Gastrocnemius medialis (tissue), 4 donors: ENCODE data around the gene FKBP5. TPM values are rescaled to one million over a fixed set of nuclear protein-coding genes. Genes with fewer than 3 reads are reported as not detected.
"Not testable (repeated sequence)": the region's sequence is repeated elsewhere in the genome, so short reads cannot be mapped to it uniquely, and the experiment has no call there.

Experiments
- ATAC-seq, 2 donors: fragments of 150-250 bp; one replicate each; pipeline ENCODE4 v1.9.1; 2016
- DNase-seq, 2 donors: peaks; one replicate each; pipeline ENCODE4 v3.0.0-alpha.2; 2019
- H3K27ac ChIP-seq, 4 donors: fragments of 200-600 bp; sonication (generic); 1 replicate in 1 of 4; 2 replicates in 3 of 4; pipeline ENCODE4 v1.5.1; 2016 to 2018; ENCODE audit warnings: mild to moderate bottlenecking in 2 of 4, moderate library complexity in 1 of 4
- H3K27me3 ChIP-seq, 3 donors: fragments of 200-600 bp; sonication (generic) in 2 of 3; 1 replicate in 1 of 3; 2 replicates in 2 of 3; pipeline versions ENCODE4 v1.5.1 to v1.6.0; 2016 to 2019; ENCODE audit warnings: mild to moderate bottlenecking in 1 of 3, moderate library complexity in 1 of 3
- H3K36me3 ChIP-seq, 2 donors: fragments of 200-600 bp; sonication (generic) in 1 of 2; one replicate each; pipeline ENCODE4 v1.5.1; 2017 to 2018
- H3K4me1 ChIP-seq, 2 donors: fragments of 200-600 bp; sonication (generic) in 1 of 2; one replicate each; pipeline ENCODE4 v1.5.1; 2016 to 2017; ENCODE audit warnings: mild to moderate bottlenecking in 2 of 2
- H3K4me3 ChIP-seq, 4 donors: fragments of 200-600 bp; sonication (generic) in 3 of 4; 1 replicate in 1 of 4; 2 replicates in 3 of 4; pipeline ENCODE4 v1.5.1; 2016 to 2019; ENCODE audit warnings: mild to moderate bottlenecking in 2 of 4
- H3K9me3 ChIP-seq, 3 donors: fragments of 200-600 bp; sonication (generic) in 2 of 3; 1 replicate in 1 of 3; 2 replicates in 2 of 3; pipeline ENCODE4 v1.5.1; 2016 to 2019
- POLR2A ChIP-seq, 2 donors: fragments of 450-650 bp; IDR thresholded peaks; one replicate each; pipeline ENCODE4 v1.6.1; 2017; ENCODE audit warnings: antibody characterized with exemption in 2 of 2, mild to moderate bottlenecking in 2 of 2, moderate library complexity in 2 of 2
- in situ Hi-C, 4 donors: fragments of 200-750 bp; cut with MboI; loops; one replicate each; pipeline versions ENCODE4 v1.15.0 to v1.8.0; 2017; ENCODE audit warnings: low sequenced_read_pairs in 4 of 4
- intact Hi-C: fragments of 100-400 bp; cut with DNase I; formaldehyde crosslinking; loops from one replicate; pipeline ENCODE4 v1.15.1; 2023; ENCODE audit warnings: low total_unique reads
- total RNA-seq, 4 donors: library from RNA; depleted of rRNA; stranded (reverse); fragments of >200 nt; gene quantifications; one replicate each; pipeline versions ENCODE4 v1.1.0 to v1.2.3, GENCODE V29; 2016
- TF ChIP-seq, protein P1 (sequence below), 5 experiments: fragments of 450-650 bp in 3 of 5; fragments of 200-600 bp in 2 of 5; sonication (generic) in 2 of 5; IDR thresholded peaks in 4 of 5; conservative IDR thresholded peaks in 1 of 5; 1 replicate in 4 of 5; 2 replicates in 1 of 5; pipeline ENCODE4 v1.5.1; 2016 to 2019; ENCODE audit warnings: antibody characterized with exemption in 5 of 5, mild to moderate bottlenecking in 3 of 5, moderate library complexity in 3 of 5

The FKBP5 gene
- total RNA-seq, 4 donors from 2014 or later = 665 to 1,753 (median 1,205) TPM

GRCh38 chr6:35544769-35545361 is 143.8 kb downstream of the FKBP5 start:
- ATAC-seq = peak in 1 of 2 donors; percentile 16
- no peak overlapping the region for H3K27ac ChIP-seq
- DNase-seq = no peak
- in situ Hi-C loops (no loop called here), intact Hi-C loops (no loop called here)
- H3K36me3 ChIP-seq = no peaks in the 10 kb centered on the region
- no peaks in the 10 kb centered on the region for H3K9me3 ChIP-seq
- TF ChIP-seq POLR2A (IDR thresholded peaks at IDR 0.05) = no peak
- TF ChIP-seq, protein P1, sequence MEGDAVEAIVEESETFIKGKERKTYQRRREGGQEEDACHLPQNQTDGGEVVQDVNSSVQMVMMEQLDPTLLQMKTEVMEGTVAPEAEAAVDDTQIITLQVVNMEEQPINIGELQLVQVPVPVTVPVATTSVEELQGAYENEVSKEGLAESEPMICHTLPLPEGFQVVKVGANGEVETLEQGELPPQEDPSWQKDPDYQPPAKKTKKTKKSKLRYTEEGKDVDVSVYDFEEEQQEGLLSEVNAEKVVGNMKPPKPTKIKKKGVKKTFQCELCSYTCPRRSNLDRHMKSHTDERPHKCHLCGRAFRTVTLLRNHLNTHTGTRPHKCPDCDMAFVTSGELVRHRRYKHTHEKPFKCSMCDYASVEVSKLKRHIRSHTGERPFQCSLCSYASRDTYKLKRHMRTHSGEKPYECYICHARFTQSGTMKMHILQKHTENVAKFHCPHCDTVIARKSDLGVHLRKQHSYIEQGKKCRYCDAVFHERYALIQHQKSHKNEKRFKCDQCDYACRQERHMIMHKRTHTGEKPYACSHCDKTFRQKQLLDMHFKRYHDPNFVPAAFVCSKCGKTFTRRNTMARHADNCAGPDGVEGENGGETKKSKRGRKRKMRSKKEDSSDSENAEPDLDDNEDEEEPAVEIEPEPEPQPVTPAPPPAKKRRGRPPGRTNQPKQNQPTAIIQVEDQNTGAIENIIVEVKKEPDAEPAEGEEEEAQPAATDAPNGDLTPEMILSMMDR (IDR thresholded peaks at IDR 0.05 in 4 of 5, conservative IDR thresholded peaks at IDR 0.05 in 1 of 5) = no peak
- H3K4me1 ChIP-seq = no peaks in the 10 kb centered on the region
- H3K27me3 ChIP-seq = no peaks in the 10 kb centered on the region
- H3K4me3 ChIP-seq = no peak overlapping the region

DNA sequence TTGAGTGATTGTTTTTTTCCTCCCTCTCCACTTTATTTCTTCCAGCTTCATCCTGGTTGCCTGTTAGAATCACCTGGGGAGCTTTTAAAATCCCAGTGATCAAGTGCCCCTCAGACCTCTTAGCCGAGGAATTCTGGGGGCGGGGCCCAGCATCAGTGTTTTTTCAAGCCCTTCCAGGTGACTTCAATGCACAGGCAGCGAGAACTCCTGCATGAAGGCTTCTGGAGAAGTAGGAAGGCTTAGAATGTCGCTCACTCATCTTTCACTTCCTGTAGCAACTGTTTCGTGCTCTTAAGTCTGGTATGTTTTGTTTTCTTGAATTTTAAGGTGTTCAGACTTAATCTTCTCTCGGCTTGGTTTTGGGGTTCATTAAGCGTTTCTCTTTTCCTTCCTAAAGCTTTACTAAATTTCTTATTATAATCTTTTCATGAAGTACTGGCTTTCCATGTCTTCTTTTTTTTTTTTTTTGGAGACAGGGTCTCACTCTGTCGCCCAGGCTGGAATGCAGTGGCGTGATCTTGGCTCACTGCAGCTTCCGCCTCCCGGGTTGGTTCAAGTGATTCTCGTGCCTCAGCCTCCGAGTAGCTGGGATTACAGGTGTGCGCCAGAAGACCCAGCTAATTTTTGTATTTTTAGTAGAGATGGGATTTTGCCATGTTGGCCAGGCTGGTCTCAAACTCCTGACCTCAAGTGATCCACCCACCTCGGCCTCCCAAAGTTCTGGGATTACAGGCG is 145.1 kb downstream of the FKBP5 start:
- no peaks in the 10 kb centered on the region for H3K4me1 ChIP-seq
- no peaks in the 10 kb centered on the region for H3K27me3 ChIP-seq
- intact Hi-C loops = no loop called here
- DNase-seq (no peak), ATAC-seq (no peak)
- no peak overlapping the region for H3K4me3 ChIP-seq
- in situ Hi-C loops = no loop called here
- H3K27ac ChIP-seq = no peak overlapping the region
- no peaks in the 10 kb centered on the region for H3K36me3 ChIP-seq
- no peaks in the 10 kb centered on the region for H3K9me3 ChIP-seq
- TF ChIP-seq, protein P1 (IDR thresholded peaks at IDR 0.05 in 4 of 5, conservative IDR thresholded peaks at IDR 0.05 in 1 of 5) = no peak
- TF ChIP-seq POLR2A (IDR thresholded peaks at IDR 0.05) = no peak

- intact Hi-C loops (no loop called here), in situ Hi-C loops (no loop called here)
- no peaks in the 10 kb centered on the region for H3K36me3 ChIP-seq
- no peaks in the 10 kb centered on the region for H3K4me1 ChIP-seq
- H3K9me3 ChIP-seq = no peaks in the 10 kb centered on the region
- TF ChIP-seq, protein P1 (IDR thresholded peaks at IDR 0.05 in 4 of 5, conservative IDR thresholded peaks at IDR 0.05 in 1 of 5) = no peak
- TF ChIP-seq POLR2A (IDR thresholded peaks at IDR 0.05) = no peak
- H3K4me3 ChIP-seq = no peak overlapping the region
- DNase-seq (no peak), ATAC-seq (no peak)
- H3K27me3 ChIP-seq = no peaks in the 10 kb centered on the region
- no peak overlapping the region for H3K27ac ChIP-seq
Measured at GRCh38 chr6:35541836-35542235, 146.9 kb downstream of the FKBP5 start.

DNA sequence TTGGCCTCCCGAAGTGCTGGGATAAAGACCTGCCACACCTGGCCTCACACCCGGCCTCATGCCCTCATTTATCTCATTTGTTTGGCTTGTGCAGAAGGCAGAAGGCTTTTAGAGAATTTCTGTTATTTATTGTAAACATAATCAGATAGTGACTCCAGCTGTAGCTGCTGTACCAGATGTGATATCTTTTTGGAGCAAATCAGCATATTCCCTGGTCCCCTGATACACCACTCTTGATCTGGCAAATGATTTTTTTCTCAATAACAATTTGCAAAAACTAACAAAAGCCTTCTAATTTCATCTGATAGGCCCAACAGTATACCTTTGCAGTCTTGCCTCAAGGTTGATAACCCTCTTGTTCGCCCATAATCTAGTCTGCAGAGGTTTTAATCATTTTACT is 149.5 kb downstream of the FKBP5 start:
- no peaks in the 10 kb centered on the region for H3K4me1 ChIP-seq
- H3K36me3 ChIP-seq = no peaks in the 10 kb centered on the region
- no peak overlapping the region for H3K4me3 ChIP-seq
- ATAC-seq (no peak), DNase-seq (no peak)
- in situ Hi-C loops = no loop called here
- no peak overlapping the region for H3K27ac ChIP-seq
- H3K27me3 ChIP-seq = no peaks in the 10 kb centered on the region
- TF ChIP-seq, protein P1 (IDR thresholded peaks at IDR 0.05 in 4 of 5, conservative IDR thresholded peaks at IDR 0.05 in 1 of 5) = no peak
- TF ChIP-seq POLR2A (IDR thresholded peaks at IDR 0.05) = no peak
- intact Hi-C loops = no loop called here
- H3K9me3 ChIP-seq = no peaks in the 10 kb centered on the region

DNA sequence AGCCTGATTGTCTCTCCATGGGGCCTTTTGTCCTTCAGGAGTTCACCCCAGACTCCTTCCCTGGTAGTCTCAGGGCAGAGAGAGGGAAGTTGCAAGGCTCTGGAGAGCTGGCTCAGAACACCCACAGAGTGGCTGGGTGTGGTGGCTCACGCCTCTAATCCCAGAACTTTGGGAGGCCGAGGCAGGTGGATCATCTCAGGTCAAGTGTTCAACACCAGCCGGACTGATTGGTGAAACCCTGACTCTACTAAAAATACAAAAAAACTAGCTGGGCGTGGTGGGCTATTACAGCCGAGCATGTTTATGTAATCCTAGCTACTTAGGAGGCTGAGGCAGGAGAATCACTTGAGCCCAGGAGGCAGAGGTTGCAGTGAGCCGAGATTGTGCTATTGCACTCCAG is 152.9 kb downstream of the FKBP5 start:
- H3K27ac ChIP-seq, H3K9me3 ChIP-seq, ATAC-seq, H3K4me1 ChIP-seq, H3K4me3 ChIP-seq, intact Hi-C loops, H3K36me3 ChIP-seq, DNase-seq, H3K27me3 ChIP-seq, in situ Hi-C loops: not testable (repeated sequence)
